Measurements from ENCODE around the gene XIRP1.

Gene XIRP1

DNA sequence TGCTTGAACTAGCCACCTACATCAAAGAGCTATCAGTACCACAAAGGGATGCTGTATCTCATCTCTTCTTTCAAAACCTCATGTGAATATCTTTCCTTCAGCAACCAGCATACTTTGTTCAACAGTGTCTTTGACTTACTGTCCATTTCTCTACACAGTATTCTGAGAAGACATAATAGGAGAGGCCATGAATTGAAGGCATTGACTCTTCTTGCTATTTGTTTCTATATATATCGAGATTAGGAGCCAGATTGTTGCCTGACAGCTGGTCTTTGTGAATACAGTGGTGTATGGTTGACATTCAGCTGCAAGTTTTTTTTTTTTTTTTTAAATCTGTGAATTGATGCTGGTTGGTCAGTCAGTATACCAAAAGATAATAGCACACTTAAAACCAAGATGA is 26.9 kb downstream of the XIRP1 start:
- DNase-seq (ENCODE audit: low spot score) = no peak

DNA sequence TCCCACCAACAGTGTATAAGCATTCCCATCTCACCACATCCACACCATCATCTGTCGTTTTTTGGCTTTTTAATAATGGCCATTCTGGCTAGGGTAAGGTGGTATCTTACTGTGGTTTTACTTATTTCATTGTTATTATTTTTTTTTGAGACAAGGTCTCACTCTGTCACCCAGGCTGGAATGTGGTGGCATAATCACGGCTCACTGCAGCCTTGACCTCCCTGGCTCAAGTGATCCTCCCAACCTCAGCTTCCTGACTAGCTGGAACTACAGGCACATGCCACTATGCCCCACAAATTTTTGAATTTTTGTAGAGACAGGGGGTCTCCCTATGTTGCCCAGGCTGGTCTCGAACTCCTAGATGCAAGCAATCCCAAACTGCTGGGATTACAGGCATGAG is 28.0 kb downstream of the XIRP1 start:
- DNase-seq (ENCODE audit: low spot score) = no peak

DNA sequence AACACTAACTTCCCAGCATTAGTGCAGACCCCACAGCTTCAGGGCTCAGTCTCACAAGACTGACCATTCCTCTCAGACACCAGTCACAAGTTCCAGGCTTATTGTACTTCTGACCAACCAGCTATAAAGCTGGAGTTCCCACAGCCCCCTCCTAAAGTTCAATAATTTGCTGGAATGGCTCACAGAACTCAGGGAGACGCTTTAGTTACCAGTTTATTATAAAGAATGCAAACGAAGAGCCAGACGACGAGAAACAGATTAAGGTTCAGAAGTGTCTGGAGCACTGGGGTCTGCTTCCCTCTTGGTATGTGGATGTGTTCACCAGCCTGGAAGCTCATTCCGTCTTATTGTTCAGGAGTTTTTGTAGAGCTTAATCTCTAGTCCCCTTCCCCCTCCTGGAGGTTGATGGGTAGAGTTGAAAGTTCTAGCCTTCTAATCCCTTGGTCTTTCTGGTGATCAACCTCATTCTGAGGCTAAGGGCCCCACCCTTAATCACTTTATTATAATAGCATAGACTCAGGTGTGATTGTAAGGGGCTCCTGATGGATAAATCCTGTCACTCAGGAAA is 34.2 kb downstream of the XIRP1 start:
- no peak for DNase-seq (ENCODE audit: low spot score)

DNA sequence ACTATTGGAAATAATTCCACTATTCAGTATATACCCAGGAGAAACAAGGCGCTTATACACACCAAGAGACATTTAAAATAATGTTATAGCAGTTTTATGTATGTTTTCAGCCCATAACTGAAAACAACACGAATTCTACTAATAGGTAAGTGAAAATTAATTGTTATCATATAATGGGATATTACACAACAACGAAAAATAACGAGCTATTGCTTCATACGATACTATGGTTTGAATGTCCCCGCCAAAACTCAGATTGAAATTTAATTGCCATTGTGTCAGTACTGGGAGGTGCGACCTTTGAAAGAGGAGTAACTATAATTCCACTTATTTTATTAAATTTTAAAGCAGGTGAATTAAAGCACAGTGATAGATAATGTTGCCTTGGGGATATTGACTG is 35.0 kb downstream of the XIRP1 start:
- no peak for DNase-seq (ENCODE audit: low spot score)

DNA sequence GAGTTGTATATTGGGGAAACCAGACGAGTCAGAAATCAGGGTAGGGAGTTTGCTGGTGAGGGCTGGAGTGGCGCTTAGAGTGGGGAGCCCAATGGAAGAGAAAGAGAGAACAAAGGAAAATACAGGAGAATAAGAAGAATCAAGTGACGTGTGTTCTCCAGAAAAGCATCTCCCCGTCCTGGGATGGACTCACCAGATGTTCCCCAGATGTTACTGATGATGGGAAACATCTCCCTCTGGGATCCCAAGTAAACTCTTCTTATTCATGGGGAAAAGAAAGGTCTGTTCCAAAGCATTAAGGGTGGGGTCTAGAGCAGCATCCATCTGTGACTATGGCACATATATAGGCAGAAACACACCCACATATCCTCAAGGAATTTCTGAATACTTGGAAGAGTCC is 36.0 kb downstream of the XIRP1 start:
- DNase-seq (ENCODE audit: low spot score) = no peak

DNA sequence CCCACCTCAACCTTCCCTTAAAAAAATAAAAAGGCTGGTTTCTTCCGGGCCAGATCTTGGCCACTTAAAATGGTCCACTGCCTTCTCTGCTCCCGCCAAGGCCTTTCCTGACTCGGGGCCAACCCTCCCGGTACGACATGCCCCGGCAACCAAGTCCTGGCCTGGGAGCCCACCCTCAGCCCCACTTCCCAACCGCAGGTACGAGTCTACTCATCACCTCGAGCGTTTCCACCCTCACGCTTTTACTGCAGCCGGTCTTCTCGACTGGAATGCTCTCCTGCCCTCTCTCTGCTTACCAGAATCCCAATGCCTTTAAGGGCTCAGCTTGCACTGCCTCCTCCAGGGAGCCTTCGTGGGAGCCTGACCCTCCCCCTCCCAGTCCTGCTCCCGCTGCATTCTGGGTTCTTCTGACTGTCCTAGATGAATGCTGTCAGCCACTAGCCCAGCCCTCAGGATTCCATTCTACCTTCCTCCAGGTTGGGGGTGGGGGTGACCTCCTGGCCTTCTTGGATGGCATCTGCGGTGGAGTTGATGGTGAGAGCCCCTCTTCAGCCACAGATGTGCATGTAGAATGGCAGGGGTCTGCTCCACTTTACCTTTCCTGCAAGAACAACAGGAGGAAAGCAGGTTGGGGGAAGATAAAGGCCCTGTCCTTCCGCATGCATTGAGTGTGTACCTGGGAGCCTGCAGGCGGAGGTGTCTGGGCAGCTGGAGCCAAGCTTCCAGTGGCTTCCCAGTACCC is 37.9 kb downstream of the XIRP1 start:
- DNase-seq (ENCODE audit: low spot score) = peak; percentile 90

DNA sequence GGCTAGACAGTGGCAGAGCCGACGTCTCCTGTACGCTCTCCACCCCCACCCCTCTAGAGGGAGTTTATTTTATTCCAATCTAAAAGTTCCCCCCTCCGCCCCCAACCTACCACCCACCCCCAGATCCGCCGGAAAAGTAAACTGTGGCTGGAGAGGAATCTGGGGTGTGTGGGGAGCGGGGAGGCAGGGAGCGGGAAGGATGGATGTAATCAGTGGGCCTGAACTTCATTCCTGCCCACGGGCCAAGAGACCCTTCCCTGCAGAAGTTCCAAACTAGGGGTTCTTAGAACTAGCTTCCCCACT is 38.5 kb downstream of the XIRP1 start:
- DNase-seq (ENCODE audit: low spot score) = no peak

DNA sequence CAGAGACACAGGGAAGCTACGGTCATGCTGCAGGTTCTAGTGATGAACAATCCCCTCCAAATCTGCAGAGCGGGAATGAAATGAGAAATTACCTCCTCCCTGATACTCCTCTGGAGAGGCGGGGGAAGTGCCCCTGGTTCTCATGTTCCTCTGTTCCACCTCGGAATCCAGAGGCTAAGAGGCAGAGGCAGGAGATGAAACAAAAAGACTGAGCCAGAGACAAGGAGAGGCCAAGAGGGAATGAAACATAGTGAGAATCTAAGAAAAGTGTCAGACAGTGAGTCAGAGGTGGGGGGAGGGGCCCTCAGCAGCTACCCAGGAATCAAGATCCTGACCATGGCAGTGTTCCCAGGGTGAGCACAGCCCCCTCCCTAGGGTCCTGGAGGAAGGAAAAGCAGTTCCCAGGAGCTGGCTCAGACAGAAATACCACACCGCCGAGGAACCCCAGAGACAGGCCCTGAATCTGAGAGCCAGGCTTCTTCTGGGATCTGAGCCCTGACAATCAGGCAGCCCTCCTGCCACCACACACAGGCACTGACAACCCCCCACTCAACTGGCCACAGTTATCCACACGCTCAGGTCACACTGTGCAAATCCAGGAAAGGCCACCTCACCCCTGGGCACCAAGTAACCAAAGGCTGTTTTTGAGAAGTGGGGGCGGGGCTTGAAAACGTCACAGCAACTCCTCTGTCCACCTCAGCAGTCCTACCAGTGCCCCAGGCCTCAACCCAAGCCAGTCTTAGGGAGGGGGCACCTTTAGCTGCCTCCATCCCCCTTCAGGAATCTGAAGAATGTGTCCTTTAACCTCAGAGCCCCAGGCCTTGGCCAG is 41.4 kb downstream of the XIRP1 start:
- DNase-seq (ENCODE audit: low spot score) = no peak

DNA sequence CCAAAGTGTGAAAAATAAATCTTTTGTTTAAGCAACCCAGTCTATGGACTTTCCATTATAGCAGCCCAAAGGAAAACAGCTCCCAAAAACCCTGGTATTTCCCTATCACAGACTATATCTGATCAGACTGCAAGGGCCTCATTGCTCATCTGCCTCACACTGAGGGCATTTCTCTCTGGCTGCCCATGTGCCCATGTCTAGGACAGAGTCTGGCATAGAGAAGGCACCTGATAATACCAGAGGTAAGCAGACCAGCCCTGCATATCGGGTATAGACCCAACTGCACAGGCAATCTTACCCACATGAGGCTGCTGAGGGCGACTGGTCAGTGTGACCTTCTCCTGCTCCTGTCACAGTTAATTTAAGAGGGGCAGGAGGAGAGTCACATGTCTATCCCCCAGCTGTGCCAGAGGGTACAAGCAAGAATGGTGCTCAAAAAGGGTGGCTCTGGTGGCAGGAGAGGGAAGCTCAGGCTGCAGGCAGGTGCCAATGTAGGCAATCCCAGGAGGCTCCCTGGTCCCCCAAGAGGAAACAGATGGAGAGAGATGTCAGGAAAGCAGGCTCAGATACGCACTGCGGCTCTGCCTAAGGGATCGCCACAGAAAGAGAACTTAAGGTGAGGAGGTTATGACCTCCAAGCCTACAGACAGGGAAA is 42.1 kb downstream of the XIRP1 start:
- no peak for DNase-seq (ENCODE audit: low spot score)

DNA sequence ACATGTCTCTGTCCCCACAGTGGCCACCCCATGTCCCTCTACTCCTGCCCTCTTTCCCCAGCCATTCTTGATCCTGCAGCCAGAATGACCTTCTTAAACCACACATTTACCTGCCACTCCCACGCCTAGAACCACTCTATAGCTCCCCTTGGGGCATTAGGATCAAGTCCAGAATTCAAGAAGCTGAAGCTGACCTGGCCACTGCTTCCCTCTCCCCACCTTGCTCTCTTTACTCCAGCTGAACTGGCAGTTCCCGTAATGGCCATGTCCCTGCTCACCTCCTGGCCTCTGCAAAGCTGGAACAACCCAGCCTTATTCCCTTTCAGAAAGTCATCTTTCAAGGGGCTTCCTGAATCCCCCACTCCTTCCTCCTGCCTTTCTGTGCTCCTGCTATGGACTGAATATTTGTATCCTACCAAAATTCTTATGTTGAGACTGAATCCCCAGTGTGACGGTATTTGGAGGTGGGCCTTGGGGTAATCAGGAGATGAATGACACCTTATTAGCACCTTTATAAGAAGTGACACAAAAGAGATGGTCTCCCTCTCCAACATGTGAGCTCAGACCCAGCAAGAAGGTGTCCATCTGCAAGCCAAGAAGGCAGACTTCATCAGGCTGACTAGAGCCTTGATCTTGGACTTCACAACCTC is 42.8 kb downstream of the XIRP1 start:
- no peak for DNase-seq (ENCODE audit: low spot score)

DNA sequence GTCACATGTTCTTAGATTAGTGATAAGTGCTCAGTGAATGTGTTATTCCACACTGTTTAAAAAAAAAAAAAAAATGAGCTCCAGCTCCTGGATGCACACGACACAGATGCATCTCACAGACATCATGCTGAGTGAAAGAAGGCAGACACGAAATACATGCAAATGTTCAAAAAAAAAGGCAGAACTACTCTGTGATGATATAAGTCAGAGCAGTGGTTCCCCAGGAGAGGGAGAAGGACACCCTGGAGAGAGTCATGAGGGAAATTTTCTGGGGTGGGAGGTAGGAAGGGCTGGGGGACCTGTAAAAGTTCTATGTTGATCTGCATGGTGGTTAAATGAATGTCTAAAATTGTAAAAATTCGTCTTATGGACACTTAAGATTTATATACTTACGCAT is 43.3 kb downstream of the XIRP1 start:
- no peak for DNase-seq (ENCODE audit: low spot score)

DNA sequence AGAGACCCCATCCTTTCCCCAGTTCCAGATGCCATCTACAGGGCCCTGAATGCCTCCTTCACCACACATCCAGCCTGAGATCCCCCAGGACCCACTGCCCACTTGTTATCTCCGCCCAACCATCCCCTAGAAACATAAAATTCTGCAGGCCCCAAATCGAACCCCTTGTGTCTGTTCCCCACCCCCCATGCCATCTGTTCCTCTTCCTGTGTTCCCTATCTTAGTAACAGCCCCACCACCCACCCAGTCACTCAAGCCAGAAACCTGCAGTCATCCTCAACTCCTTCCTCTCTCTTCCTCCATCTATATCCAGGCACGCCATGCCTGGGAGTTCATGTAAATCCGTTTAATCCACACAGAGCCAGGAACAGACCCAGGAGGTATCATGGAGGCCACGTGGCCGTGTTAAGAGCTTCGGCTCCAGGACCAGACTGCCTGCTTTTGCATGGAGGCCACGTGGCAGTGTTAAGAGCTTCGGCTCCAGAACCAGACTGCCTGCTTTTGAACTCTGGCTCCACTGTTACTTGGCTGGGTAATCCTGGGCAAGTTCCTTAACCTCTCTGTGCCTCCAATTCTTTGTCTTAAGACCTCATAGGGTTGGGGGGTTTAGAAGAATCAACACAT is 43.8 kb downstream of the XIRP1 start:
- DNase-seq (ENCODE audit: low spot score) = no peak

DNA sequence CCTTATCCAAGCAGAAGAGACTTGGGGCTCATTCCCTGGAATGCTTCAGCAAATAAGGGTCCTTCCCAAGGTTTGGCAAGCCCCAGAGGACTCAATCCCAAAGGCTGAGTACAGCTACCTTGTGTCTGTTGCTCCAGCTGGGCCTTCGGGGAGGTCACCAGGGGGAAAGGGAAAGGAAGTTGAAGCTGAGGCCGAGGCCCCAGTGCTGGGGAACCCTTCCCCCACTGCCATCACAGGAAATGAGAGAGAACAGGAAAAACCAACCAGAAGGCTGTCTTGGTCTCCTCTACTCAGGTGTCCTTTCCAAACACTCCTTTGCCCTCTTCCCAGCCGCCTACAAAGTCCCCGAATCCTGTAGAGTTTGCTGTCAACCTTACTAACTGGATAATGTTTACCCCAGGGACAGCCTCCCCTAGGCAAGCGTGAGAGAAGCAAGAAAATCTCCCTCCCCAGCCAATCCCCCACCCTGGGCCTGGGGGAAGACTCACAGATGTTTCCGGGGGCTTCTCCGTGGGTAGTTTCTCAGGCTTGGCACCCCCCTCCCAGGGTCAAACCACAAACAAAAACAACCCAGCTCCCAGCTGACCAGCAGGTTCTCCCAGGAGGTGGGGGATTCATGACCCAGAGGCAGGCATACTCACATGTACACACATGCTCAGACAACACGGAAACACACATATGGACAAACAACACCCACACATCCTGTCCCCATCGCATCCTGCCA is 44.5 kb downstream of the XIRP1 start:
- no peak for DNase-seq (ENCODE audit: low spot score)

DNA sequence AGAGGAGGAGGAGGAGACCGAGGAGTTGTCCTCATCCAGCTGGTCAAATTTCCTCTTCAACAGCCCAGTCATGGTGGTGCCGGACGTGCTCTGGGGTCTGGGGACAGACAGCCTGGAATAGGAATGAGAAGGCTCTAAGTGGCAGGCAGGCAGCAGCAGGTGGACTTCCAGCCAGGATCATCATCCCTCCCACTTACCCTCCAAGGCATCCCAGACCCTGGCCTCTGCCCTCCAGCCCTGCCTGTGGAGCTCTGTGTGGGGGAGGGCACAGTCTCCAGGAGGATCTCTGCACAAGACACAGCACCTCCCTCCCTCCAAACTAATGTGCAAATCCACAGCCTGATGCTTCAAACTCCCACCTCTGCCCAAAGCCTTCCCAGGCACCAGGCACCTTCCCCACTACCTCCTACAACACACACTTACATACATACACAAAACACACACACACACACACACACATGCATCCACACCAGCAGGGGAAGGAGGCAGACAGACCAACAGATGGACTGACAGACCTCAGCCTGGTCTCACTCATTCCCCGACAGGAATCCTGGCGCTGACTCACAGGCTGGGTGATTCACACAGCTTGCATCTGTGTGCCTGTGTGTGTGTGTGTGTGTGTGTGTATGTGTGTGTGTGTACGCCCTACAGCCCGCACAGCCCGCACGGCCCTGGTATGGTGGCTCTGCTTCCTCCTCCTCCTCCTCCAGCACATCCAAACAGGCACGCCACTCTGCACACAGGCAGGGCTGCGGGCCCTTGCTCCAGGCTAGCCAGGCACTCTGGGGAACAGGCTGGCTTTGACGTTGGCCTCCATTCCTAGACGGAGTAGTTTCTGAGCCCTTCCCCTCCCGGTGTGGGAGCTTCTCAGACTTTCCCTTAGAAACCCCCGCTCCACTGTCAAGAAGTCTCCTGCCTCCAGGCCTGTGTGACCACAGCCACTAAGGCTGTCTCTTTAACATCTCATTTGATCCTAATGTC is 45.5 kb downstream of the XIRP1 start:
- no peak for DNase-seq (ENCODE audit: low spot score)

DNA sequence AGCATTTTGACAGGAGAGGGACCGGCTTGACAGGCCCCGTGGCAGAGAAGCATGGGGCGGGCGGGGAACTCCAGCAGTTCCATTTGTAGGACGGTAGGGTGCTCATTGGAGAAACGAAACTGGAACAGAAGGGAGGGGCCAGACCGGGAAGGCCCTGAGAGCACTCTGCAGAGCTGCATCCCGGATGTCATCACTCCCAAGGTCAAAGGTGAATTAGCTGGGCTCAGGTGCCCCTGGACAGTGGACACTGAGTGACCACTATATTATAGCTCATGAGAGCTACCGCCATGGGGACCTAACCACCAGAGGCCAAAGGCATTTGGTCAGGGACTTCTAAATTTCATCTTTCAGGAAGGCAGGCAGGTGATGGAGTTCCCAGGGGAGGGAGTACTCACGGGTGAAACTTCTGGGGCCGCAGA is 46.3 kb downstream of the XIRP1 start:
- DNase-seq (ENCODE audit: low spot score) = no peak

DNA sequence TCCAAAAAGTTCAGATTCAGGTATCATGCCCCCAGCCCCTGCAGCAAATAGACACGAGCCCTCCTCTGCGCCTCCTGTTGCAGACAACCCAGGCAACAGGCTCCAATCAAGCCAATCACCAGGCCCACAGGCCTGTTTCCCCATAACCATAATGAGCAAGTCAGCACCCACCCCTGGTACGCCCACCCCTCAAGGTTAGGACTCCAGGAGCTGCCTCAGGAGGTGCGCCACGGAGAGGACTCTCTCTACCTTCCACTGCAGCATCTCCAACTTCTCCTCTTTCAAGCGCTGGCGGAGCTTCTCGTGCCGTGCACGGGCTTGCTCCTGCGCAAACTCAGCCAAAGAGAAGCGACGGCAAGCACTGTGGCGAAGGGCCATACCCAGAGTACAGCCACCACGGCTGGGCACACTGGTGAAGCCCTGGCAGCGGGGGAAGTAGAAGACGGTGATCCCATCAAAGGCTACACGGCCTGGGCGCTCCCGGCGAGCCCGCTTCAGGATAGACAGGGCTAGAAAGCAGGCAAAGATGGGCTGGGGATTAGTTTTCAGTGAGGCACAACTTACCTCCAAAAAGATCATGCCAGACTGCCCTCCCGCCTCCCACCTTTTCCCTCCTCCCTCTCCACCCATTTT is 47.5 kb downstream of the XIRP1 start:
- no peak for DNase-seq (ENCODE audit: low spot score)

DNA sequence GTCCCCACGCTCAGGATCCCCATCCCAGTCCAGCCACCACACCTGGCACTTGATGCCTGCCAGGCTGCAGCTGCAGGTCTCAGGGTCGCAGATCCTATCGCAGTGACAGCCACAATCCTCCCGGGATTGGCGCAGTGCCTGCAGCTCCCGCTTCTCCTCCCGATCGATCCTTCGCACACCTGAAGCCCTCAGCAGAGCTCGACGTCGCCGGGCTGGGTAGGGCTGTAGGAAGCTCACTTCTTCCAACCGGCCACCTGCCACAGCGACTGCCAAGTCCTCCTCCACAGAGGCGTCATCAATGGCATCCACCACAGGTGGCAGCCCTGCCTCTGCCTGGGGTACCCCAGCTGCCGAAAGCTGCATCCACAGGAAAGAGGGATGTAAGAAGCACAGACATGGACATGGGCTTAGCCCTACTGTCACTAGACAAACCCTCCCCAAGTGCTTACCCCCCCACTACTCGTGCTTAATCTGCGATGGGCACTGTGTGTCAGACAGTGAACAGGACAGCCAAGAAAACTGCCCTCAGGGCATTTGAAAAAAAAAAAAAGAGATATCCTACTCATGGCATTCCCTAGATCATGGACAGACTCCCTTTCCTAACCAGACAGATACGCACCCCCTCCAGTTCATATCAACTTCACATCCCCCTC is 48.2 kb downstream of the XIRP1 start:
- no peak for DNase-seq (ENCODE audit: low spot score)

DNA sequence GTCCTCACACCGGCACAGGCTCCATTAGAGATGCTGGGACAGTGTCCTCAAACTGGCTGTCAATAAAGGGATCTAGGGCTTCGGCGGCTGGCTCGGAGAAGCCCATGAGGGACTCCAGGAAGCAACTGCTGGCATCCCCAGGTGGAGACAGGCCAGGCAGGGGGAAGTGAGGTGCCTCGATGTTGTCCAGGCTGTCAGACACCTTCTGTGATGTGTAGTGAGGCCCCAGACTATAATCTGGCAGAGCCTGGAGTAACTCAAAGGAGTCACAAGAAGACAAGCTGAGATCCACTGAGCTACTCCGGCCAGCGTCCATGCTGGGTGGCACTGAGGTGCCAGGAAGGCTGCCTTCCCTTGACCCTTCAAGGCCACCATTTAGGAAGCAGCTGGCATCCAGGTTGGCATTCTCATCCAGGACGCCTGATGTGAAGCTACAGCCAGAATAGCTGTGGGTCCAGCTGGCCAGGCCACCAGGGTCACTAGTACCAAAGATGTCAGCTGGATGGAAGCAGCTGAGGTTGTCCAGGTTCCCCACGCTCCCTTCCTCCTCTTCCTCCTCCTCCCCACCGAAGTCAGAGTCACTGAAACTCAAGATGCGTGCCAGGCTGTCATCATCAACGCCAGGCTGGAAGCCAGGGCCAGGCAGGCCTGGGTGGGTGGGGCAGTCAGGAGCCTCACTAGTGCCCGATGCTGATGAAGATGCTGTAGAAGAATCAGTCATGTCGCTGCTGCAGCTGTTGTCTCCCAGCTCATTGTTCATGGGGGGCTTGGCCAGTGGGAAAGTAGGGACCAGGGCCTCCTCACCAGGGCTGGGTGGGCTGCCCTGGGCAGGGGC is 49.1 kb downstream of the XIRP1 start:
- no peak for DNase-seq (ENCODE audit: low spot score)
